Activated naive CD8-positive, alpha-beta T cell treated with anti-CD3 and anti-CD28 coated beads, Interleukin-2, amount 50 U/mL, for 24 hours (primary cell): ENCODE data around the gene C1orf35.

Source experiments
- ATAC-seq: fragments of 150-1000 bp; cut with Tn5 transposase; one replicate; pipeline ENCODE4 v1.10.0; 2021
- DNase-seq: peaks from one replicate; pipeline ENCODE4 v3.0.0; 2021
- H3K27ac Mint-ChIP-seq: one replicate; pipeline ENCODE4 v1.8.0; 2021; ENCODE audit warnings: mild to moderate bottlenecking, mixed read lengths
- H3K27me3 Mint-ChIP-seq: one replicate; pipeline ENCODE4 v1.8.0; 2021; ENCODE audit warnings: mixed read lengths
- H3K36me3 Mint-ChIP-seq: one replicate; pipeline ENCODE4 v1.8.0; 2021; ENCODE audit warnings: low read depth, mixed read lengths
- H3K4me1 Mint-ChIP-seq: one replicate; pipeline ENCODE4 v1.8.0; 2021; ENCODE audit warnings: mixed read lengths
- H3K4me3 Mint-ChIP-seq: one replicate; pipeline ENCODE4 v1.8.0; 2021; ENCODE audit warnings: mild to moderate bottlenecking, moderate library complexity, mixed read lengths
- H3K9me3 Mint-ChIP-seq: one replicate; pipeline ENCODE4 v1.8.0; 2021; ENCODE audit warnings: mixed read lengths

C1orf35 gene

GRCh38 chr1:228063251-228064191, 39.6 kb downstream of the C1orf35 start:
- Mint-ChIP-seq H3K36me3 (no peaks in the 10 kb centered on the region), H3K9me3 (no peaks in the 10 kb centered on the region), H3K4me1 (no peaks in the 10 kb centered on the region), H3K27ac (no peak overlapping the region), H3K27me3 (peaks cover 23% of the 10 kb centered on the region), H3K4me3 (no peak overlapping the region)
- ATAC-seq (no peak), DNase-seq (no peak)

- Mint-ChIP-seq H3K4me3 (no peak overlapping the region), H3K27me3 (peaks cover 28% of the 10 kb centered on the region), H3K9me3 (no peaks in the 10 kb centered on the region), H3K4me1 (no peaks in the 10 kb centered on the region), H3K36me3 (no peaks in the 10 kb centered on the region), H3K27ac (no peak overlapping the region)
- DNase-seq (no peak), ATAC-seq (no peak)
These were observed 40.3 kb downstream of the C1orf35 start for GRCh38 chr1:228062812-228063211.

GRCh38 chr1:228062085-228062791, 40.9 kb downstream of the C1orf35 start:
- Mint-ChIP-seq H3K27ac (no peak overlapping the region), H3K4me1 (no peaks in the 10 kb centered on the region), H3K36me3 (no peaks in the 10 kb centered on the region), H3K9me3 (no peaks in the 10 kb centered on the region), H3K4me3 (no peak overlapping the region), H3K27me3 (peaks cover 31% of the 10 kb centered on the region)
- DNase-seq: no peak
- no peak for ATAC-seq

- H3K4me1 Mint-ChIP-seq: no peaks in the 10 kb centered on the region
- H3K27me3 Mint-ChIP-seq: peaks cover 32% of the 10 kb centered on the region
- no peaks in the 10 kb centered on the region for H3K9me3 Mint-ChIP-seq
- H3K4me3 Mint-ChIP-seq: no peak overlapping the region
- ATAC-seq: no peak
- no peaks in the 10 kb centered on the region for H3K36me3 Mint-ChIP-seq
- DNase-seq: no peak
- H3K27ac Mint-ChIP-seq: no peak overlapping the region
These were observed 41.6 kb downstream of the C1orf35 start for GRCh38 chr1:228061411-228062084.

GRCh38 chr1:228060458-228061190, 42.5 kb downstream of the C1orf35 start:
- H3K4me3 Mint-ChIP-seq: no peak overlapping the region

GRCh38 chr1:228059634-228060457, 43.3 kb downstream of the C1orf35 start:
- Mint-ChIP-seq H3K27ac (no peak overlapping the region), H3K9me3 (no peaks in the 10 kb centered on the region), H3K36me3 (no peaks in the 10 kb centered on the region), H3K4me3 (peak overlapping the region; percentile 29), H3K4me1 (no peaks in the 10 kb centered on the region), H3K27me3 (peaks cover 33% of the 10 kb centered on the region)
- DNase-seq (peak; percentile 78), ATAC-seq (peak; percentile 47)

More at GRCh38 chr1:228060458-228061190, 42.5 kb downstream of the C1orf35 start:
- DNase-seq (no peak), ATAC-seq (no peak)
- H3K4me1 Mint-ChIP-seq: no peaks in the 10 kb centered on the region
- H3K9me3 Mint-ChIP-seq: no peaks in the 10 kb centered on the region
- no peaks in the 10 kb centered on the region for H3K36me3 Mint-ChIP-seq
- H3K27ac Mint-ChIP-seq: no peak overlapping the region
- peaks cover 33% of the 10 kb centered on the region for H3K27me3 Mint-ChIP-seq

- no peaks in the 10 kb centered on the region for H3K9me3 Mint-ChIP-seq
- peaks cover 33% of the 10 kb centered on the region for H3K27me3 Mint-ChIP-seq
- H3K27ac Mint-ChIP-seq: no peak overlapping the region
- H3K4me1 Mint-ChIP-seq: no peaks in the 10 kb centered on the region
- ATAC-seq: peak; percentile 18
- peak; percentile 43 for DNase-seq
- H3K4me3 Mint-ChIP-seq: peak overlapping the region; percentile 29
- H3K36me3 Mint-ChIP-seq: no peaks in the 10 kb centered on the region
These were observed 44.0 kb downstream of the C1orf35 start for GRCh38 chr1:228058949-228059633.

- DNase-seq: no peak
- no peak for ATAC-seq
- Mint-ChIP-seq H3K36me3 (no peaks in the 10 kb centered on the region), H3K27ac (no peak overlapping the region), H3K9me3 (no peaks in the 10 kb centered on the region), H3K4me3 (no peak overlapping the region), H3K4me1 (no peaks in the 10 kb centered on the region), H3K27me3 (peaks cover 38% of the 10 kb centered on the region)
These were observed 44.8 kb downstream of the C1orf35 start for GRCh38 chr1:228058172-228058948.
